ENCODE measurements around the gene SRSF9. TPM values are rescaled to one million over a fixed set of nuclear protein-coding genes. Genes with fewer than 3 reads are reported as not detected.

SRSF9 gene
- total RNA-seq, 2 experiments from 2014 or later, result 124 TPM

DNA sequence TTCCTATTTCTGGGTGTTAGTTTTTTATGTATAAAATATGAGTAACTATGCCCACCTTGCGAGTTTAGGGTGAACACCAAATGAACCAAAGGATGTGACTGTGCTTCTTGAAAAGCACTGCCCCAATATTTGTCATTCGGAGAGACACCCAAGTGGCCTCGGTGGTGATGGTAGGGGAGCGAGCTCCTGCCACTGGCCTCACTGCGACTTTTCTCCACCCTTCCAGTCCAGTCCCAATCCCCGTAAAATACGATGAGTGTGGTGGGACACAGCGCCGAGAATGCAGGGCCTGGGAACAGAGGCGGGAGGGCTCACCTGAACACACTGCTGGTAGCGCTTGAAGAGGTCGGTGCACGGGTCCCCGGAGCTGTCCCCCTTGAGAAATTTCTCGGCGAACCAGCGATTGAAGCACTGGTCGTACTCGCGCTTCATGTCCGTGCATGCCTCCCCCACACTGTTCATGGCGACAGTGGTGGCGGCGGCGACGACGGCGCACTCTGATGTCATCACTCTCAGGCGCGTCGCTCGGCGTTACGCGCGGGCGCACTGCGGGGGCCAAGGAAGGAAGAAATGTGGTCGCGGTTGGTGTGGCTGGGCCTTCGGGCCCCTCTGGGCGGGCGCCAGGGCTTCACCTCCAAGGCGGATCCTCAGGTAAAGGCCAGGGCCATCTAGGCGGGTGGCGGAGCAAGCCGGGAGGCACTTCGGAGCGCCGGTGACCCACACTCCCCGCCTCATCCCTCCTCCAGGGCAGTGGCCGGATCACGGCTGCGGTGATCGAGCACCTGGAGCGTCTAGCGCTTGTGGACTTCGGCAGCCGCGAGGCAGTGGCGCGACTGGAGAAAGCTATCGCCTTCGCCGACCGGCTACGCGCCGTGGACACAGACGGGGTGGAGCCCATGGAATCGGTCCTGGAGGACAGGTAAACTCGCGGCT, 23.4 kb downstream of the SRSF9 start, which contains the start of the genes GATC and TRIAP1:
TSS of gene GATC (plus strand) at position 534 of the 933 bp plus-strand sequence. CDS start at position 571, 37 bp downstream.
TSS of gene TRIAP1 (minus strand) at position 474 of the 933 bp plus-strand sequence. CDS start at position 462, 12 bp downstream.
- Mint-ChIP-seq H3K4me1 (ENCODE audit: low read depth) (peaks cover 39% of the 10 kb centered on the region), H3K9me3 (no peaks in the 10 kb centered on the region), H3K27ac (peak within 1 kb of the TSS; percentile 98), H3K36me3 (ENCODE audit: low read depth) (peaks cover 55% of the 10 kb centered on the region), H3K27me3 (no peaks in the 10 kb centered on the region), H3K4me3 (peak within 1 kb of the TSS; percentile 100)
- ChIA-PET CTCF (interaction anchor here (0.8 kb wide), 1 partner anchor 21 kb away, joined by 3 read pairs; no protein-coding TSS in a partner anchor), POLR2A (interaction anchor here (0.5 to 2.6 kb wide), 5 partner anchors 8 to 155 kb away, joined by 3 to 9 read pairs (median 3); partner anchors contain the start of genes COX6A1, RNU4-1, RNU4-2 and SRSF9)
- Histone ChIP-seq H3K4me3 (ENCODE audit: low read length) (peak within 1 kb of the TSS; percentile 100), H3K36me3 (ENCODE audit: insufficient read depth, low read length) (peaks cover 31% of the 10 kb centered on the region), H3K27ac (ENCODE audit: low read depth in 1 of 2, low read length in 2 of 2) (peak within 1 kb of the TSS; percentile 80 to 92), H3K9me3 (ENCODE audit: control insufficient read depth in 1 of 2, insufficient read depth in 1 of 2, low read length in 2 of 2) (no peaks in the 10 kb centered on the region), H3K4me1 (ENCODE audit: insufficient read depth, low read length) (peaks cover 37% of the 10 kb centered on the region), H3K27me3 (ENCODE audit: control insufficient read depth in 1 of 2, insufficient read depth in 2 of 2, low read length in 2 of 2) (no peaks in the 10 kb centered on the region)
- DNase-seq (peak; percentile 68 to 94 (median 83)), ATAC-seq (ENCODE audit: poor library complexity) (peak; percentile 95)
- TF ChIP-seq, protein P1, sequence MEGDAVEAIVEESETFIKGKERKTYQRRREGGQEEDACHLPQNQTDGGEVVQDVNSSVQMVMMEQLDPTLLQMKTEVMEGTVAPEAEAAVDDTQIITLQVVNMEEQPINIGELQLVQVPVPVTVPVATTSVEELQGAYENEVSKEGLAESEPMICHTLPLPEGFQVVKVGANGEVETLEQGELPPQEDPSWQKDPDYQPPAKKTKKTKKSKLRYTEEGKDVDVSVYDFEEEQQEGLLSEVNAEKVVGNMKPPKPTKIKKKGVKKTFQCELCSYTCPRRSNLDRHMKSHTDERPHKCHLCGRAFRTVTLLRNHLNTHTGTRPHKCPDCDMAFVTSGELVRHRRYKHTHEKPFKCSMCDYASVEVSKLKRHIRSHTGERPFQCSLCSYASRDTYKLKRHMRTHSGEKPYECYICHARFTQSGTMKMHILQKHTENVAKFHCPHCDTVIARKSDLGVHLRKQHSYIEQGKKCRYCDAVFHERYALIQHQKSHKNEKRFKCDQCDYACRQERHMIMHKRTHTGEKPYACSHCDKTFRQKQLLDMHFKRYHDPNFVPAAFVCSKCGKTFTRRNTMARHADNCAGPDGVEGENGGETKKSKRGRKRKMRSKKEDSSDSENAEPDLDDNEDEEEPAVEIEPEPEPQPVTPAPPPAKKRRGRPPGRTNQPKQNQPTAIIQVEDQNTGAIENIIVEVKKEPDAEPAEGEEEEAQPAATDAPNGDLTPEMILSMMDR (IDR thresholded peaks at IDR 0.05), result no peak
- intact Hi-C loops (cut with DNase I, micrococcal nuclease), result loop anchor here (1.0 to 10.0 kb wide), 5 partner anchors 23 to 569 kb away; partner anchors contain the start of genes ACADS (in 1 of the 2), C12orf43 (in 1 of the 2), COQ5 (in 1 of the 2) and RAB35 (in 1 of the 2)

DNA sequence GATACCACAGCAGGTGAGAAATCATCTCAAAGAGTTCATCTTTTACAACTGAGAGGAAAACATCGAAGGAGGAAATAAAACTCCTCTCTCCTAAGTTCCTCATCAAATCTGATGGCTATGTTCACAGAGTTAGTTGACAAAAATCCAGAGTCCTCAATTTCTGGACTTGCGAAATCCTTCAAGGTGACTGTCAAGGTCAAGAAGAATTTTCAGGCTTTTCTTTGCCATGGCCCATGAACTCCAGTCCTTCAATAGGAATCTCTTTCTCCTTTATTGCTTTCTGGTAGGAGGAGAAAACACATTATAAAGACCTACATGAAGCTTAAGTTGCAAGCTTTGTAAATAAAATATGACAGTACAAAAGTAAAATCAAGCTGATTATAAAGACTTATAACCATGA, 24.9 kb downstream of the SRSF9 start:
- Mint-ChIP-seq H3K27ac (peak overlapping the region; percentile 98), H3K4me3 (peak overlapping the region; percentile 100), H3K27me3 (no peaks in the 10 kb centered on the region), H3K36me3 (ENCODE audit: low read depth) (peaks cover 69% of the 10 kb centered on the region), H3K4me1 (ENCODE audit: low read depth) (peaks cover 47% of the 10 kb centered on the region), H3K9me3 (no peaks in the 10 kb centered on the region)
- intact Hi-C loops (cut with DNase I, micrococcal nuclease), result loop anchor here in 1 of 2 experiments (5.0 to 10.0 kb wide), 4 partner anchors 203 to 570 kb away; partner anchors contain the start of genes ACADS, C12orf43 and RAB35
- H3K27me3 ChIP-seq (ENCODE audit: control insufficient read depth in 1 of 2, insufficient read depth in 2 of 2, low read length in 2 of 2), result no peaks in the 10 kb centered on the region
- DNase-seq, result no peak
- TF ChIP-seq, protein P1 (IDR thresholded peaks at IDR 0.05), result no peak
- no peak overlapping the region for H3K4me3 ChIP-seq (ENCODE audit: low read length)
- no peak overlapping the region for H3K27ac ChIP-seq (ENCODE audit: low read depth in 1 of 2, low read length in 2 of 2)
- ChIA-PET CTCF (interaction anchor here (1.4 to 1.5 kb wide), 2 partner anchors 22 to 25 kb away, joined by 3 to 4 read pairs; partner anchors contain the start of gene SRSF9), POLR2A (interaction anchor here (0.7 to 1.6 kb wide), 3 partner anchors 21 to 683 kb away, joined by 3 read pairs; no protein-coding TSS in a partner anchor)
- no peaks in the 10 kb centered on the region for H3K9me3 ChIP-seq (ENCODE audit: control insufficient read depth in 1 of 2, insufficient read depth in 1 of 2, low read length in 2 of 2)
- H3K36me3 ChIP-seq (ENCODE audit: insufficient read depth, low read length), result peaks cover 34% of the 10 kb centered on the region
- ATAC-seq (ENCODE audit: poor library complexity), result no peak
- H3K4me1 ChIP-seq (ENCODE audit: insufficient read depth, low read length), result peaks cover 40% of the 10 kb centered on the region

DNA sequence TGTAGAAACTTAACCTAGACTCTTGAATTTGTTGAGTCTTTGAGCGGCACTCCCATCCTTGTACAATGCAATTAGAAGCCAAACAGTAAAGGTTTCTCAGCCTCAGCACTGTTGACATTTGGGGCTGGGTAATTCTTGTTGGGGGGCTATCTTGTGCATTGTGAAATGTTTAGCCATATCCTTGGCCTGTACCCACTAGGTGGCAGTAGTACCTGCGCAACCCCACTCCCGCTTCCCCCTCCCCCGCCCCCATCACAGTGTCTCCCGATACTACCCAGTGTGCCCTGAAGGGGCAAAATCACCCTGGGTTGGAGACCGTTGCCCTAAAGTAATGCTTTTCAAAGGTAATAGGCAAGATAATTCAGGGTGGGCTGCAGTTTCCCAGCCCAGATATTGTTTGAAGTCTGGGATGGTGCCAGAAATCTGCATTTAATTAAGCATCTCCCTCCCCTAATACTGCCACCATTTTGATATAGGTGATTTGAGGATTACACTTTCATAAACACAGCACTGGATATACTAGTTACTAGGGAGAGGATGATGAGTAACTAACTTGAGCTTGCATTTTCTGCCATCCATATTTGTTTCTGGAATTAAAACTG, 29.8 kb downstream of the SRSF9 start:
- peaks cover 26% of the 10 kb centered on the region for H3K4me1 ChIP-seq (ENCODE audit: insufficient read depth, low read length)
- TF ChIP-seq, protein P1 (IDR thresholded peaks at IDR 0.05), result peak; percentile 84
- intact Hi-C loops (cut with DNase I, micrococcal nuclease), result loop anchor here (1.0 to 10.0 kb wide), 10 partner anchors 30 to 575 kb away; partner anchors contain the start of genes POP5 (in 2 of the 2), SRSF9 (in 2 of the 2), C12orf43 (in 1 of the 2) and COQ5 (in 1 of the 2)
- peak overlapping the region; percentile 77 for H3K4me3 Mint-ChIP-seq
- H3K9me3 Mint-ChIP-seq, result no peaks in the 10 kb centered on the region
- H3K36me3 Mint-ChIP-seq (ENCODE audit: low read depth), result peaks cover 55% of the 10 kb centered on the region
- peak overlapping the region; percentile 78 for H3K27ac Mint-ChIP-seq
- H3K4me1 Mint-ChIP-seq (ENCODE audit: low read depth), result peaks cover 38% of the 10 kb centered on the region
- H3K9me3 ChIP-seq (ENCODE audit: control insufficient read depth in 1 of 2, insufficient read depth in 1 of 2, low read length in 2 of 2), result no peaks in the 10 kb centered on the region
- H3K27ac ChIP-seq (ENCODE audit: low read depth in 1 of 2, low read length in 2 of 2), result no peak overlapping the region
- ChIA-PET POLR2A (interaction anchor here (1.2 kb wide), 1 partner anchor 29 kb away, joined by 4 read pairs; the partner anchor contains the start of gene SRSF9), CTCF (interaction anchor here (0.6 to 2.0 kb wide), 10 partner anchors 10 to 210 kb away, joined by 3 to 15 read pairs (median 4); partner anchors contain the start of genes SIRT4 and SRSF9)
- no peaks in the 10 kb centered on the region for H3K27me3 ChIP-seq (ENCODE audit: control insufficient read depth in 1 of 2, insufficient read depth in 2 of 2, low read length in 2 of 2)
- no peak overlapping the region for H3K4me3 ChIP-seq (ENCODE audit: low read length)
- ATAC-seq (ENCODE audit: poor library complexity) (peak; percentile 51), DNase-seq (peak; percentile 57 to 92 (median 68))
- no peaks in the 10 kb centered on the region for H3K27me3 Mint-ChIP-seq
- peaks cover 32% of the 10 kb centered on the region for H3K36me3 ChIP-seq (ENCODE audit: insufficient read depth, low read length)
